ENCODE results near the gene TNFRSF12A. TPM values are rescaled to one million over a fixed set of nuclear protein-coding genes. Genes with fewer than 3 reads are reported as not detected.
A peak's percentile ranks its signal among the peaks of the same experiment; 100 is the strongest.

TNFRSF12A gene
- total and polyA plus RNA-seq, 2 of the 8 experiments (the other 6 are each of a cell fraction or from before 2014, with no cell fraction given) = 81.0 to 82.5 TPM

DNA sequence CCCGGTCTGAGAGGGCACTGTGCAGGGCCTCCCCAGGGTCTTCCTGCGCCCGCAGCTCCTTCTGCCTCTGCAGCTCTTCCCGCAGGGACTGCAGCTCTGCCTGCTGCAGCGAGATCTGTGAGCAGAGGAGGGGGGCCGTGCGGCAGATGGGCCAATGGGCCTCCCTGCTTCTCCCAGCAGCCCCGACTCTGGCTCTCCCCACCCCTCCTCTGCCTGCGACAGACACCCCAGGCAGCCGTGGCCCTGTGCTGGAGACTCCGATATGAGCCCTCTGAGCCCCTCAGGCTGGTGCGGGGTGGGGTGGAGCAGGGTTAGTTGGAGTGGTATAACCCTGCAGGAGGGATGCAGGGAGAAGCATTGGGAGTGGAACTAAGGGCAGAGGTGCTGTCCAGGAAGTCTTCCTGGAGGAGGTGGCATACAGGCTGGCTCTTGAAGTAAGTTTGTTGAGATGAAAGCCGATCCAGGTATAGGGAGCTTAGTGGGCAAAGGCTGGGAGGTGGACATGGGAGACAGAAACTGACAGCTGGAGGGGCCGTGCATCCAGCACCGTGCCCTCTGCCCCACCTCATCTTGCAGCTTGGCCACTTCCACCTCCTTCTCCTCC lies 8.7 kb downstream of the TNFRSF12A start:
- Histone ChIP-seq H2AK5ac (ENCODE audit: low read depth, low read length) (no peak overlapping the region), H4K91ac (replicated peaks; ENCODE audit: insufficient read length, low read length) (no peak overlapping the region), H3K36me3 (ENCODE audit: control insufficient read depth in 2 of 4, insufficient read depth in 4 of 4, low read length in 3 of 4) (peaks cover 0 to 21% (median 9%) of the 10 kb centered on the region in 4 experiments; a peak in 7 of 8 replicates), H3K23me2 (ENCODE audit: low read depth, low read length) (no peaks in the 10 kb centered on the region), H3K4me2 (ENCODE audit: insufficient read depth in 1 of 2, low read depth in 2 of 2, low read length in 2 of 2) (no peak overlapping the region), H3K27ac (ENCODE audit: low read depth, low read length) (no peak overlapping the region), H3K56ac (replicated peaks; ENCODE audit: insufficient read length, low read depth, low read length) (no peak overlapping the region), H3K4me3 (ENCODE audit: extremely low read depth in 1 of 4, insufficient read depth in 2 of 4, low read depth in 3 of 4, low read length in 4 of 4) (no peak overlapping the region), H2BK120ac (replicated peaks; ENCODE audit: low read depth, low read length) (no peak overlapping the region), H3K9ac (replicated peaks in 1 of 4; ENCODE audit: extremely low read depth in 1 of 4, low read depth in 3 of 4, low read length in 3 of 4) (no peak overlapping the region), H2BK15ac (ENCODE audit: low read length) (no peak overlapping the region), H3K23ac (ENCODE audit: insufficient read length) (no peak overlapping the region), H3K4me1 (replicated peaks in 1 of 4; ENCODE audit: control insufficient read depth in 3 of 4, insufficient read depth in 4 of 4, low read length in 3 of 4) (peaks cover 0 to 8% (median 6%) of the 10 kb centered on the region in 4 experiments; a peak in 5 of 7 replicates), H4K8ac (ENCODE audit: extremely low read depth, insufficient read depth, low read length) (peak overlapping the region; percentile 31), H2BK20ac (ENCODE audit: low read length) (no peak overlapping the region), H2AFZ (ENCODE audit: low read length) (no peak overlapping the region), H3K4ac (replicated peaks; ENCODE audit: insufficient read length, low read depth, low read length) (no peak overlapping the region), H4K5ac (ENCODE audit: insufficient read length, low read depth, low read length) (no peak overlapping the region), H3K79me1 (ENCODE audit: low read depth, low read length) (no peaks in the 10 kb centered on the region), H3K18ac (ENCODE audit: extremely low read depth, low read length) (no peak overlapping the region), H4K20me1 (replicated peaks in 1 of 2; ENCODE audit: control insufficient read depth in 1 of 2, insufficient read depth in 2 of 2, low read length in 2 of 2) (peaks cover 8 to 32% of the 10 kb centered on the region in 2 experiments), H3K79me2 (ENCODE audit: control insufficient read depth in 1 of 2, insufficient read depth in 2 of 2, low read length in 2 of 2) (no peaks in the 10 kb centered on the region), H3K9me3 (ENCODE audit: insufficient read depth in 2 of 2, low read depth in 1 of 2, low read length in 1 of 2) (no peaks in the 10 kb centered on the region), H3K14ac (ENCODE audit: insufficient read length) (no peak overlapping the region), H2BK12ac (ENCODE audit: low read depth, low read length) (no peak overlapping the region), H2BK5ac (ENCODE audit: low read depth, low read length) (no peak overlapping the region), H3K27me3 (replicated peaks in 1 of 4; ENCODE audit: control insufficient read depth in 3 of 4, extremely low read depth in 1 of 4, insufficient read depth in 3 of 4, low read length in 3 of 4) (no peaks in the 10 kb centered on the region)
- ChIA-PET CTCF (ENCODE audit: partially characterized antibody) (interaction anchor here (0.6 to 23.8 kb wide), 21 partner anchors 9 to 1774 kb away, joined by 3 to 639 read pairs (median 4); partner anchors contain the start of genes CLDN6, CLDN9, HCFC1R1 and THOC6), POLR2A (ENCODE audit: partially characterized antibody) (interaction anchor here (0.7 to 35.7 kb wide), 13 partner anchors 0 to 106 kb away, joined by 3 to 1808 read pairs (median 8); partner anchors contain the start of genes BICDL2, CLDN6, CLDN9 and HCFC1R1)
- DNase-seq (ENCODE audit: low read depth in 1 of 2, low spot score in 2 of 2) (no peak), FAIRE-seq (no peak)
- WGBS, 2 experiments (ENCODE audit: extremely low coverage in 1 of 2, insufficient coverage in 1 of 2, insufficient read length in 1 of 2, insufficient replicate concordance in 2 of 2, low coverage in 1 of 2, low lambda C conversion rate in 2 of 2, missing lambda C conversion rate in 1 of 2) = 84% methylated on average over 15 of the region's 15 CpGs; no CpG with 5 or more reads in 1 of the 2 experiments
- no peak for TF ChIP-seq KDM1A (IDR thresholded peaks at IDR 0.05; ENCODE audit: borderline replicate concordance, low read length)
